Stimulated activated CD4-positive, alpha-beta T cell treated with anti-CD3 and anti-CD28 coated beads, Interleukin-1b, Interleukin-23, amount 100 ng/mL, for 24 hours (primary cell): ENCODE results near the gene MOB3A.

Experiments used
- DNase-seq, 4 experiments: peaks; one replicate each; pipeline ENCODE4 v3.0.0-alpha.2; 2020; ENCODE audit warnings: low read depth in 4 of 4, low spot score in 1 of 4

The MOB3A gene

GRCh38 chr19:2060884-2061494, 35.1 kb downstream of the MOB3A start:
- DNase-seq = peak in 1 of 4 experiments; percentile 51

- no peak for DNase-seq
Observed at GRCh38 chr19:2059422-2060201, 36.5 kb downstream of the MOB3A start.

GRCh38 chr19:2058570-2059421, 37.3 kb downstream of the MOB3A start:
- no peak for DNase-seq

GRCh38 chr19:2057484-2058469, 38.3 kb downstream of the MOB3A start:
- no peak for DNase-seq

- DNase-seq = no peak
Observed at GRCh38 chr19:2056837-2057192, 39.3 kb downstream of the MOB3A start.

GRCh38 chr19:2055931-2056836, 39.9 kb downstream of the MOB3A start:
- DNase-seq = no peak

- no peak for DNase-seq
Observed at GRCh38 chr19:2054763-2055162, 41.4 kb downstream of the MOB3A start.

GRCh38 chr19:2053601-2054389, 42.3 kb downstream of the MOB3A start:
- no peak for DNase-seq

- DNase-seq = no peak
Observed at GRCh38 chr19:2051773-2052704, 44.1 kb downstream of the MOB3A start.

GRCh38 chr19:2050991-2051772, 44.9 kb downstream of the MOB3A start, which contains the start of gene MKNK2:
Gene MKNK2, minus strand, starts transcription at chr19:2051244. Its CDS starts 393 bp downstream, at chr19:2050851.
- DNase-seq = peak; percentile 90 to 98 (median 94)

- DNase-seq = no peak
Observed at GRCh38 chr19:2050349-2050990, 45.7 kb downstream of the MOB3A start.

- DNase-seq = no peak
Observed at GRCh38 chr19:2049741-2050348, 46.3 kb downstream of the MOB3A start.

- no peak for DNase-seq
Observed at GRCh38 chr19:2048959-2049740, 47.0 kb downstream of the MOB3A start.

GRCh38 chr19:2048104-2048958, 47.8 kb downstream of the MOB3A start:
- no peak for DNase-seq
